ENCODE results near the gene C6orf15.

GRCh38 chr6:31129130-31129529, 16.8 kb upstream of the C6orf15 start:
- no peak for TF ChIP-seq POLR2A (IDR thresholded peaks at IDR 0.05; ENCODE audit: low read depth, low read length)
- TF ChIP-seq POLR2AphosphoS5 (IDR thresholded peaks at IDR 0.05; ENCODE audit: low read depth, low read length), result no peak

Measured in GM12892 (cell line).